GM19438 (cell line): Measurements from ENCODE around the gene UNC45B.
"Not testable (repeated sequence)": the region's sequence is repeated elsewhere in the genome, so short reads cannot be mapped to it uniquely, and the experiment has no call there.

Source experiments
- ATAC-seq: cut with Tn5 transposase; IDR thresholded peaks from one replicate; pipeline ENCODE4 v1.9.1; 2021; ENCODE audit warnings: low read depth; ENCODE audit not compliant: unreplicated experiment

The UNC45B gene

GRCh38 chr17:35167666-35168065 lies 20.0 kb downstream of the UNC45B start:
- no peak for ATAC-seq

- no peak for ATAC-seq
Measured at GRCh38 chr17:35169835-35170363, 22.3 kb downstream of the UNC45B start.

DNA sequence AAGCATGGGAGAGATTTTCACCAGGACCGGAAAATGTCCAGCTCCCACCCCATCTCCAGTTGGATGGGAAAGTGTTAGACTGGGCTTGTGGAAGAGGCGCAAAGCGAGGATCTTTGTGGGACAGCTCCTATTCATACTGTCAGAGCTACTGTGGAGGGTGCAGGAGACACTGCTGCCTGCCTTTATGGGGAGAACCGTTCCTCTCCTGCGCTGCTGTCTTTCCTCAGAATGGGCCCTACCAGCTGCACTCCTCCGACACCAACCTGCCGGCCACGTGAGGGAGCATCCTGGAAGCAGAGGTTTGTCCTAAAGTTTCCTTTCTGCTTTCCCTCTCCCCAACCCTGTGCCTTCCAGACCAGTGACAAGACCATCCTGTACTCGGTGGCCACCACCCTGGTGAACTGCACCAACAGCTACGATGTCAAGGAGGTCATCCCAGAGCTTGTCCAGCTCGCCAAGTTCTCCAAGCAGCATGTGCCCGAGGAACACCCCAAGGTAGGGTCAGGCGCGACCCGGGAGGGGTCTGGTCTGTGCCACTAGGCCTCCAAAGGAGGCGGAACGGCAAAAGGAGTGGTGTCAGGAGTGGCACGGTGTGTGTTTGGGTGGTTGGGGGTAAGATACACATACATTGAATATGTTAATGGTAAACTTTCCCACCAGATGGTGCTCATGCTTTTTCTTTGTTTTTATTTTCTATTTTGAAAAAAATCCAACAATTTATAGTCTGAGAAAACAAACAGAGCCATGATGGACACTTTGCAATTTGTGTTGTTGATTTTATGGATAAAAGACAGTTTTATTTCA lies 23.6 kb downstream of the UNC45B start:
- no peak for ATAC-seq

GRCh38 chr17:35171834-35172233 lies 24.2 kb downstream of the UNC45B start:
- no peak for ATAC-seq

- ATAC-seq, result not testable (repeated sequence)
Measured at GRCh38 chr17:35172321-35172720, 24.7 kb downstream of the UNC45B start.

GRCh38 chr17:35174835-35175334 lies 27.3 kb downstream of the UNC45B start:
- ATAC-seq, result no peak

DNA sequence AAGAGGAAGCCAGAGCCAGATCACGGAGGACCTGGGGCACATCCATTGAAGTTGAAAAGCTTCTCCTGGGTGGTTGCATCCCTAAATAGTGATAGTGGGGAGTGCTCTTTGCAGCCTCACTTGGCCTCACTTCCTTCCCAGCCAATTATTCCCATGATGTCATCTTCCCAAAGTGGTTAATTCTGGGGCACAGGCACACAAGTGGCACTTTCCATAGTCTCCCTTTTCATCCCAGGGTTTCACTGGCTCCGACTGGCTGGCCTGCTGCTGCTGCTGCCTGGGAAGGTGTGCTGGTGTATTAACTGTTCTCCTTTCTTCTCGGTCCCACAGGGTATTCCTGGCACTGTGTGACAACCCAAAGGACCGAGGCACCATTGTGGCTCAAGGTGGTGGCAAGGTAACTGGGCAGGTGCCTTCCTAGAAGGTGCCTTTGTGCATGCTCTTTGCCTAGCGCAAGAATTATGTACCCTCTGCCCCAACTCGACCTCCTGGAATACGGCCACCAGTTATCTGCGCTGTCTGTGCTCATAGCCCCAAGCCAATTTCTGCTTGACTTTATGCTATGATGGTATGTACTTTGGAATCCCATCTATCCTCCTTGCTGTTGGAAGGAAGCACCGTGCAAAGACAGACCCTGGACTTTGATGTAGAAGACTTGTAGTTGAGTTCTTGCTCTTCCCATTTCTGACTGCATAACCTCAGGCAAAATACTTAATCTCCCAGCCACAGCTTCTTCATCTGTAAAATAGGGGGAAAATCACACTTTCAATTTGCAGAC lies 28.2 kb downstream of the UNC45B start:
- no peak for ATAC-seq

DNA sequence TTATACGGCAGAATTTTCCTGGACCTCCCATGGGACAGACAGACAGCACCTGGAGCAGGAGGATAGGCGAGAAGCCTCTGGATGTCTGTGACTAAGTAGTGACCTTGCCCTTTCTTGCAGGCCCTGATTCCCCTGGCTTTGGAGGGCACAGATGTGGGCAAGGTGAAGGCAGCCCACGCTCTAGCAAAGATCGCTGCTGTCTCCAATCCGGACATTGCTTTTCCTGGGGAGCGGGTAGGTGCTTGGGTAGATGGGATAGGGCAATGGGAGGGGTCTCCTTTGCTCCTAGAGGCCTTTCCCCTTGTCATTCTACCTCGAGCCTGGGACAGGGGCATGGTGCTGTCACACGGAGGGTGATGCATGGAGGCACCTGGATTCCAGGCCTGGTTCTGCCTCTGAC lies 29.3 kb downstream of the UNC45B start:
- no peak for ATAC-seq

GRCh38 chr17:35179379-35179778 lies 31.8 kb downstream of the UNC45B start:
- ATAC-seq, result not testable (repeated sequence)

DNA sequence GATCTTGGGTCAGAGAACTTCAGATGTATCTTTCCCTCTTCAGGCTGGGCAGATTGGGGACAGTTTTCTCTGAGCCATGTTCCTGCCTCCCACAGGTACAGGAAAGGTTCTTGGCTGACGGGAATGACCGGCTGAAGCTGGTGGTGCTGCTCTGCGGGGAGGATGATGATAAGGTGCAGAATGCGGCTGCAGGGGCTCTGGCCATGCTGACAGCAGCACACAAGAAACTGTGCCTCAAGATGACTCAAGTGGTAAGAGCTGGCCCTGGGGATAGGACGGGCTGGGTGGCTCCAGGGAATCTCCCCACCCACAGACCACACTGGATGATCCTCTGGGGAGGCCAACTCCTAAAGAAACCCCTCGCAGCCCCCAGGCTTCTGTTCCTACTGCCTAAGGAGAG lies 35.7 kb downstream of the UNC45B start:
- no peak for ATAC-seq

GRCh38 chr17:35184274-35184673 lies 36.7 kb downstream of the UNC45B start:
- no peak for ATAC-seq

DNA sequence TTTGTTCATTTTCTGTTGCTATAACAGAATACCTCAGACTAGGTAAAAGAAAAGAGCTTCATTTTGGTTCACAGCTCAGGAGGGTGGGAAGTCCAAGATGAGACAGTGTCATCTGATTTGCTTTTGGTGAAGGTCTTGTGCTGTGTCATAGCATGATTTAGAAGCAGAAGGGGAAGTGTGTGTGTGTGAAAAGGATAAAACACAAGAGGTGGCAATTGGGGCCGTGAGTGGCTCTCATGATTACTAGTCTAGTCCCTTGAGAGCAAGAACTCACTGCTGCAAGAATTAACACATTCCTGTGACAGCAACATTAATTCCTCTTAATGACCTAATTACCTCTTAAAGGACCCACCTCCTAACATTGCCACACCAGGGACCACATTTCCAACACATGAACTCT lies 38.2 kb downstream of the UNC45B start:
- no peak for ATAC-seq

GRCh38 chr17:35187481-35187880 lies 39.9 kb downstream of the UNC45B start:
- ATAC-seq, result no peak

DNA sequence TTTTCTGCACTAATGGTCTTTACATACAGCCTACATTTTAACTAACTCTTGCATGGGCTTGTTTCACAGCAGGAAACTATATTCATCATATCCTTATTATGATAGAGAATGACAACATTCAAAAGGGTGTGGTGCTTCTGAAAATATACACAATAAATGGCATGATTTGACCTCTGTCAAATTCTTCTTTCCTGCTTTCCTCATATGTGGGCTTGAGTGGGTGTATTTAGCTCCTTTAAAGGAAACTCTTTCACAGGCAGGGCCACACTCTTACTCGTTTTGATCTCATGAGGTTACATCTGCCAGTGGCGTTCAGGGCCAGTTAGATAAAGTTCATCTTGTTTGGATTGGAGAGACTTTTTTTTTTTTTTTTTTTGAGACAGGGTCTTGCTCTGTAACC lies 40.5 kb downstream of the UNC45B start:
- no peak for ATAC-seq

GRCh38 chr17:35189291-35189690 lies 41.7 kb downstream of the UNC45B start:
- ATAC-seq, result no peak

GRCh38 chr17:35191001-35191695 lies 43.5 kb downstream of the UNC45B start:
- no peak for ATAC-seq

- ATAC-seq, result no peak
Measured at GRCh38 chr17:35192708-35193107, 45.1 kb downstream of the UNC45B start.

GRCh38 chr17:35194001-35194400 lies 46.4 kb downstream of the UNC45B start, which contains the start of gene SLC35G3:
SLC35G3 (minus strand) TSS chr17:35194393; CDS start chr17:35194307, 86 bp downstream.
- ATAC-seq, result not testable (repeated sequence)

GRCh38 chr17:35195062-35195461 lies 47.4 kb downstream of the UNC45B start:
- not testable (repeated sequence) for ATAC-seq

DNA sequence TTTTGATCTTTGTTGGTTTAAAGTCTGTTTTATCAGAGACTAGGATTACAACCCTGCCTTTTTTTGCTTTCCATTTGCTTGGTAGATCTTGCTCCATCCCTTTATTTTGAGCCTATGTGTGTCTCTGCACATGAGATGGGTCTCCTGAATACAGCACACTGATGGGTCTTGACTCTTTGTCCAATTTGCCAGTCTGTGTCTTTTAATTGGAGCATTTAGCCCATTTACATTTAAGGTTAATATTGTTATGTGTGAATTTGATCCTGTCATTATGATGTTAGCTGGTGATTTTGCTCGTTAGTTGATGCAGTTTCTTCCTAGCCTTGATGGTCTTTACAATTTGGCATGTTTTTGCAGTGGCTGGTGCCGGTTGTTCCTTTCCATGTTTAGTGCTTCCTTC lies 55.0 kb downstream of the UNC45B start:
- ATAC-seq, result not testable (repeated sequence)

- ATAC-seq, result no peak
Measured at GRCh38 chr17:35210741-35211140, 63.1 kb downstream of the UNC45B start.
